Measurements from ENCODE around the gene P2RX3.
"Not testable (repeated sequence)": the region's sequence is repeated elsewhere in the genome, so short reads cannot be mapped to it uniquely, and the experiment has no call there.

Gene P2RX3

GRCh38 chr11:57338142-57338541 lies at the start of gene P2RX3:
Gene P2RX3 (plus strand): TSS chr11:57338352. CDS start chr11:57338551, 199 bp downstream.
- no peak for DNase-seq (ENCODE audit: low spot score)

GRCh38 chr11:57288771-57289579 lies 49.2 kb upstream of the P2RX3 start:
- no peak for DNase-seq (ENCODE audit: low spot score)

- DNase-seq (ENCODE audit: low spot score) = no peak
Measured at GRCh38 chr11:57290288-57290687, 47.9 kb upstream of the P2RX3 start.

DNA sequence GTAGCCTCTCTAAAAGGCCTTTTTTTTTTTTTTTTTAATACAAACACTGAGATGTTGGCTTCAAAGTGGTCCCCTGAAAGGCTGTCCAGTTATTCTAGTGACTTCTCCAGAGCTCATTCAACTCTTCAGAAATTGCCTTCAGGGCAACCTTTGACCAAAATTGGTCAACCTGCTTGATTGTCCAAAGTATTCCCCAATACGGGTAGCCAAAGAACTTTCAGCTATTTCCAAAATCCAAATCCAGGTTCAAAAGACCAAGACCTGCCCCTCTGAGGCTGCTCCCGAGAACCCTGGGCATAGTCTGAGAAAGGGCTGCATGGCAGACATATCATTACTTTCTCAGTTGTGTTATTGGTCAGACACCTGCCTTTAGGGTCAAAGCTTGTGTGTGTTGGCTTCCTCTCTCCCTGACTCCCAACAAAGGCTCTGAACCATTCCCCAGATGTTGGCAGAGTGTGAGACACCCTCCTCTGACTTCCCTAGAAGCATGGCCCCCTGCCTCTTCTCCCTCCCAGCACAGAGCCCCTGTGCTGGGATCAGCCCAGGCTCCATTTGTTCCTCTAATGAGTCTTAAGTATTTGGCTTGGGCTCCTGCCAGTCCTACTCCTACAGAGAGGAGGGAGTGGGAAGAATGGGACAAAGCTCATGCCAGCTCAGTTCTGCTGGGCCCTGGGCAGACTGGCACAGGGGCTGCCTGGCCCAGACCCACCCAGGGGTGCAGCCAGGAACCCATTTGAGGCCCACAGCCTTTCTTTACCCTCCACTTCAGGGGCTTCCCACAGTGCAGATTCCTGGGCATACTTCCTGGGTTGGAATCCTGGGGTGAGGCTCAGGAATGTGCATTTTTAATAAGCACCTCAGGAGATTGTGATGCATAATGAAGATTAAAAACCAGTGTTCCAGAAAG lies 43.7 kb upstream of the P2RX3 start:
- DNase-seq (ENCODE audit: low spot score) = no peak

DNA sequence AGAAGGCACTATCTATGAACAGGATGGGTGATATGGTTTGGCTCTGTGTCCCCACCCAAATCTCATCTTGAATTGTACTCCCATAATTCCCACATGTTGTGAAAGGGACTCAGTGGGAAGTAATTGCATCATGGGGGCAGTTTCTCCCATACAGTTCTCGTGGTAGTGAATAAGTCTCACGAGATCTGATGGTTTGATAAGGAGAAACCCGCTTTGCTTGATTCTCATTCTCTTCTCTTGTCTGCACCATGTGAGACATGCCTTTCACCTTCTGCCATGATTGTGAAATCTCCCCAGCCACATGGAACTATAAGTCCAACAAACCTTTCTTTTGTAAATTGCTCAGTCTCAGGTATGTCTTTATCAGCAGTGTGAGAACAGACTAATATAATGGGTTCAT lies 41.9 kb upstream of the P2RX3 start:
- DNase-seq (ENCODE audit: low spot score) = not testable (repeated sequence)

DNA sequence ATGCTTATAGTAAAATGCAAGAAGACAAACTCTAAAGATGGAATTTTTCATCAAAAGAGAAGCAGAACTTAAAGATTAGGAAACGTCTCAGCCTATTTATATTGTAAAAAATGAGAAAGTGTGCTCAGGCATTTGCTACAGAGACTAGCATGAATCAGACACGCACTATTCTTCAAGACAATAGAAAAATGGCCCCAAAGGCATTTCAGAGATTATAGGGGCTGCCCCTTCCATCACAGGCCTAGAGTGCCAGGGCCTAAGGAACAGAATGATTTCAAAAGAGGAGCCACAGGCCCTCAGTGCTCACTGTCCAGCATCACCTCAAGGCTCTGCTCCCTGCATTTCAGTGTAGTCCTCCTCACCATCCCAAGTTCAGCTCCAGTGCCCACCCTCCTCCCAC lies 40.9 kb upstream of the P2RX3 start:
- DNase-seq (ENCODE audit: low spot score) = no peak

DNA sequence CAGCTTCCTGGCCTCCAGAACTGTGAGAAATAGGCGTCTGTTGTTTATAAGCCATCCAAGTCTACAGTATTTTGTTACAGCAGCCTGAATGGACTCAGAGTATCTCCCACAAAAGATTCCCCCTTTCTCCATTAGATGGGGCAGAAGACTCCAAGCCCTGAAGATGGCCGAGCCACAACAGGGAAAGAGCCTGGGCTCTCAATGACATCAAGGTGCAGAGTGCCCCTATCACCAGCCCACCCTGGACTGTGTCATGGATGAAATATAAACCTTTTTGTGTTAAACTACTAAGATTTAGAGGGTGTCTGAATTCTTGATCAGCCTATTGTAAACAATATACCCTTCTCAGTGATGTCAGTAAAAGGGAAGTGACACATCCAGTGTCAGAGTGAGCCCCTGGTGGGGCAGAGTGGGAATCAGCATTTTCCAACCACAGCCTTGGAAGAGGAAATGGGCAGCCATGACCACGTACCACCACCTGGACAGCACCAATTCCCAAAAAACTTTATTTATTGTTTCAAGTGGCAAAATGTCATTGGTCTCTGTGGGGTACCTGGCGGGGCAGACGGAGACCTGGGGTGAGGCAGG lies 38.9 kb upstream of the P2RX3 start:
- no peak for DNase-seq (ENCODE audit: low spot score)

DNA sequence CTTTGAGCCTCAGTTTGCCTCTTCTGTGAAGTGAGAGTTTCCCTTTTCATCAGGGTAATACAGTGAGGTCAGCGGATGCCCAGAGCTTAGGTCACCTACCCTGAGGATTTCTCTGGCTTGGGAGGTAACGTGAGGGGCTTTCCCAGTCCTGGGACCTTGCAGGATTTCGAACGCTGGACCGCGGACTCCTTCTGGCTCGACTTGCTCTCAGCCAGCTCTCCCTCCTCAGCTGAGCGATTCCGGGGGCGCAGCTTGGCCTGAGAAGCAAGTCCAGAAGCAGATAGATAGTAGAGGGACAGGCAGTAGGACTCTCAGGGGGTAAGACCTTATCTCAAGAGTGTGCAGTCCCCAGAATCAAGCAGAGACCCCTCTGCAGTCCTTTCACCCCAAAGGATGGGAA lies 37.4 kb upstream of the P2RX3 start:
- no peak for DNase-seq (ENCODE audit: low spot score)

DNA sequence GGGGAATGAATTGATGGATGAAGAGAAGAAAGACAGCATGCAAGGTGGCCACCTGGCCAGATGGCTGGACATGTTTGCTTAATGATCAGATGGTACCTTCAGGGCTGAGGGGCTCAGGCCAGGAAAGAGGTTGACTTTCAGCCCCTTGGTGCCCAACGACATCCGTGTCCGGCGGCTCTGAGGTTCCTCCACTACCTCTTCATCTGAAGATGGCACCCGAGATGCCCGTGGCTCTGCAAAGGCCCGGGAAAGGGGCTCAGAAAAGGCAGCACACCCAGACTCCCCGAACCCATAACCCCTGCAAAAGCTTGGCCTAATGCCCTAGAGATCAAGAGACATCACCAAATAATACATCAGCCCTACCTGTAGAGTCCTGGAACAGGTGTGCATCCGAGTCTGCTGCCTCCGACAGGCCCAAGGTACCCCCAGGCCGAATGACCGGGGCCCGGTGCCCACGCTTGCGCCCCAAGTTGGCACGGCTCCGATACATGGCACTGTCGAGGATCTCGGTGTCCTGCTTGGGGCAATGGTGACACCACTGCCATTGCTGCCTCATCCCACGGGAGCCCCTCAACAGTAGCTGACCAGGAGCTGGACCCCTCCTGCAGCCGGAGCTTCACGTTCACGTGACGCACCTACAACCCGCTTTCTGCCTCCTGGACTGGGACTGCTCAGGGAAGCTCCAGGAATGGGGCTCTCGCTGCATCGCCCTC lies 36.3 kb upstream of the P2RX3 start:
- DNase-seq (ENCODE audit: low spot score) = no peak

DNA sequence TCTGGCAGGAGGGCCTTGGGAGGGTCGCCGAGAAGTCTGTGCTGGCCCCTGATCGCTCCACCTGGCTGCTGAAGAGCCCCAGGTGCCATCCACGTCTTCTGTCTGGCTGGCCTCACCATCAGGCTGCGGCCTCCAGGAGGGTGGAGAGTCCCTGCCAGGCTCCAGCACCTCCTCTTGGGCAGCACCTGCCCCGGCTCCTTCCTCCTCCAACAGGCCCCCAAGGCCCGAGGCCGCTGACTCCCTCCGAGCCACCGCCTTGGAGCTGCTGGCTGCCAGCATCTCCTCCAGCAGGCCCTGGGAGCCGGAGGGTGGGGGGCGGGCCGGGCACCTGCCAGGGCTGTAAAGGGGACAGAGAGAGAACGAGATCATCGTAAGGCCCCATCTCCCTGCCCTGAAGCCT lies 35.7 kb upstream of the P2RX3 start:
- DNase-seq (ENCODE audit: low spot score) = no peak

DNA sequence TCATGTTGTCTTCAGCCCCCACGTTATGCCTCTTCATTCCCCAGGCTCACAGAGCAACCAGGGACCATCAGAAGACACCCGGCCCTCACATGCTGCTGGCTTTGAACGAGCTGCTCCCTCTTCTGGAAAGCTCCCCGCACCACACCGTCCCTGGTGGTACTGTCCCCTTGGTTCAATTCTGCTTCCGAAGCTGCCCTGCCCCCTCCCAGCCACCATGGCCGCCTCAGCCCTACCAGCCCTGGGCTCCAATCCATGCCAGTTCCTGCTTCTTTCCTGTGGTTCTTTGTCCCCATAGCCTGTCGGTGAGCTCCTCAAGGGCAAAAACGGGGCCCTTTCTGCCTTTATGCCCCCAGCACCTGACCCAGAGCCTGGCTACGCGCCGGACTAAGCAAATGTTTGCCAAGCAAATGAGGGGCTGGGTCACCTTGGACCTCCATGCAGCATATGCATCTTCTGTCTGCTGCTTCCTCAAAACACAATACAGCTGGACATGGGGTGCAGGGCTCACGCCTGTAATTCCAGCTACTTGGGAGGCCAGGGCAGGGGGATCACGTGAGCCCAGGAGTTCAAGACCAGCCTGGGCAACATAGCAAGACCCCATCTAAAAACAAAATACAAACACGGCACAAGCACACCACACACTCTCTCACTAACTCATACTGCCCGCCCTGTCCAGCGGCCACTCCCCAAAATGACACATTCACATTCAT lies 34.7 kb upstream of the P2RX3 start:
- no peak for DNase-seq (ENCODE audit: low spot score)

- no peak for DNase-seq (ENCODE audit: low spot score)
Measured at GRCh38 chr11:57303990-57304579, 34.1 kb upstream of the P2RX3 start.

DNA sequence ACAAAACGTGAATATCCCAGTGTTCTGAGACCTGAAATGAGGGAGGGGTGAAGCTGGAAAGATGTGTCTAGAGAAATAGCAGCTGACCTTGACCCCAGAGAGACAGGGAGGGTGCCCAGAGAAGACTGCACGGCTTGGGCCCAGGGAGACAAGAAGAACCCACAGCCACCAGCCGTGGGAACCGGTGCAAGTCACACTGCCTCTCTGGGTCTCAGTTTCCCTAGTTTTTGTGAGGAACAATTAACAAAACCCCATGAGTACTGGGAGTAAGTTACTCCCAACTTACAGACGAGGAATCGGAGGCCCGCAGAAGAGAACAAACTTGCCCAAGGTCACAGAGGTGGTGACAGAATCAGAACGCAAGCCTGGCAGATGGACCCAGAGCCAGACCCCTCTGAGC lies 32.6 kb upstream of the P2RX3 start:
- no peak for DNase-seq (ENCODE audit: low spot score)

- no peak for DNase-seq (ENCODE audit: low spot score)
Measured at GRCh38 chr11:57306161-57306876, 31.8 kb upstream of the P2RX3 start.

GRCh38 chr11:57306940-57307565 lies 31.1 kb upstream of the P2RX3 start:
- no peak for DNase-seq (ENCODE audit: low spot score)

- no peak for DNase-seq (ENCODE audit: low spot score)
Measured at GRCh38 chr11:57307666-57308270, 30.4 kb upstream of the P2RX3 start.

DNA sequence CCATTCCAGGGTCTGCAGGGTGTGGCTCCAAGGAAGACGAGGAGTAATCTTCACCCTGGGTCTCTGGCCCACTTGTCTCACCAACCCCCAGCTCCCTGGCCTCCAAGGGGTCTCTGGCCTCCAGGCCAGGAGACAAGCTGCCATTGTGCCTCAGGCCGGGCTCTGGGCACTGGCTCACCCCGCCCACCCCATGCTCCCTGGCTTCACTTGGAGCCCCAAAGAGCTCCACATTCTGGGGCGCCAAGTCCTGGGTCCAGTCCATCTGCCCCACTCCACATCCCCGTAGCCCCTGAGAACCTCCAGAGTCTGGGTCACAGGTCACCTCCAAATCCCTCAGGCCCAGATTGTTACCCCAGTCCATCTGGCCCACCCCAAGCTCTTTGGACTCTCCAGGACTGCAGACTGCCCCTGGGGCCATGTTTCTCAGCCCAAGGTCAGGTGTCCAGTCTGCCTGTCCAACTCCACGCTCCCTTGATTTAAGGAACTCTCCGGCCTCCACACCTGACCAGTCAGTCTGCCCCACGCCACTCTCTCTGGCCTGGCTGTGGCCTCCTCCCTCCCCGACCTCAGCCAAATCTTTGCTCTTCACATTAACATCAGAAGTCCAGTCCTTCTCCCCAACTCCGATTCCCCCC lies 29.6 kb upstream of the P2RX3 start:
- no peak for DNase-seq (ENCODE audit: low spot score)

DNA sequence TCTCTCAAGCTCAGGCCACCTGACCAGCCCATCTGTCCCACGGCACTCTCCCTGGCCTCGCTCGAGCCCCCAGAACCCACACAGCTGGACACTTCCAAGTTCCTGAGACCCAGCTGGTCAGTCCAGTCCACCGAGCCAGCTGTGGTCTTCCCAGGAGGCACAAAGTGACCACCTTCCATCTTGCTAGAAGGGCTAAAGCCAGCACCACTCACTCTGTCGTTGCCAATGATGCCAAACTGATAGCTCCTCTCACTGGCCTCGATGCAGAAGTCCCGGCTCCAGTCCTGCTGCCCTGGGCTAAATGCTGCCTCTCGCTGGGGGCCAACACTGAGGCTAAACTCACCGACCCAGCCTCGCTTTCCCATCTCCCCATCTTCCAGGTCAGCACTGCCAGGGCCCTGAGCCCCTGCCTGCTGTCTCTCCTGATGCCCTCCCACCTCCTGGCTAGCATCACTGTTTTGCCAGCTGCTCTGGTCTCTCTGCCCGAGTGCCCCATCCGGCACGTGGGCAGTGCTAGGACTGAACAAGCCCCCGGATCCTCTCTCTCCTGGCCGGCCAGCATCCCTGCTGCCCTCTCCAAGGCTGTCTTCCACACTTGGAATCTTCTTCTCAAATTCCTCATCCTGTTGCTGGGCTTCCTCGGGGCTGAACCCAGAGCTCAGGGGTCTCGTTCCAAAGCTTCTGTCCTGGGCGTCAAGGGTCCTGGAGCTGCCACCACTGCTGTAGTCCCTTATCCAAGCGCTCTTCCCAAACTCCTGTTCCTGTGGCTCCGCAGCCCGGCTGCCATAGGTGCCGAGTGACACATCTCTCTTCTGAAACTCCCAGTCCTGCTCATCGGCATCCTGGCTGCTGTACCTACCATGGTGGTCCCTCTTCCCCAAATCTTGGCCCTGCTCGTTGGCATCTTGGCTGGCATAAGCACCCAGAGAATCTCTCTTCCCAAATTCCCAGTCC lies 28.8 kb upstream of the P2RX3 start:
- no peak for DNase-seq (ENCODE audit: low spot score)

Data from CD4-positive, alpha-beta T cell treated with Interleukin-15 for 4 hours (primary cell).